ENCODE data around the gene CUL9.

DNA sequence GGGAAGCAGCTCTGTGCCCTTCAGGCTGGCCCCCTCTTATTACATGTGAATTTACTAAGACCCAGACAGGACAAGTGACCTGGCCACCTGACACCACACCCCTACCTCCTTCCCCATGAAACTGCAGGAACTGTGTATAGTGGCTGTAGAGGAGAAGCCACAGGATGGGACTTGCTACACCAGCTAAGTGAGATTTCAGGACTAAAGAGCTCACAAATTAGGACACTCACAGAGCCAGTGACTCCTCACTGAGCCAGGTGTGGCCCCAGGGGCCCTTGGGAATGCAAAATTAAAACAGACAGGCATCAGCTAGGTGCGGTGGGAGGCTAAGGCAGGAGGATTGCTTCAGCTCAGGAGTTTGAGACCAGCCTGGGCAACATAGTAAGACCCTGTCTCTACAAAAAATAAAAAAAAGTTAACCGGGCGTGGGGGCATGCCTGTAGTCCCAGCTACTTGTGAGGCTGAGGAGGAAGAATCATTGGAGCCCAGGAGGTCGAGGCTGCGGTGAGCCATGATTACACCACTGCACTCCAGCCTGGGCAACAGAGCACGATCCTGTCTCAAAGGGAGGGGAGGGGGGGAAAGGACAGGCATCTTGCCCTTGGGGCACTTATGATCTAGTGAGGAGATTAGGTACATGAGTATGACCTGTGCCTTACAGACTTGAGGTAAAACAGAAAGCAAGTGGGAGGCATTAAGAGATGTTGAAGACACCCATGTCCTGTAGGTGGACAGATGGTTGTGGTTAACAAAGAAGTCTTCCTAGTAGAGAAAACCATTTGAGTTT, 34.1 kb upstream of the CUL9 start:
- TF ChIP-seq POLR2A (IDR thresholded peaks at IDR 0.05; ENCODE audit: low read length) = no peak
- TF ChIP-seq GATA1 (IDR thresholded peaks at IDR 0.05; ENCODE audit: low read depth, low read length) = no peak

Measured in erythroblast (primary cell).